GM15510 (cell line): ENCODE data around the gene XKR8.

ENCODE experiments used
- POLR2A ChIP-seq: IDR thresholded peaks from 3 replicates; pipeline ENCODE4 v1.6.1; 2011; ENCODE audit warnings: borderline replicate concordance; ENCODE audit not compliant: insufficient read length; ENCODE audit errors: extremely low read depth

XKR8 gene

GRCh38 chr1:27941671-27942540, 17.9 kb upstream of the XKR8 start:
- no peak for TF ChIP-seq POLR2A

- TF ChIP-seq POLR2A, result no peak
Observed at GRCh38 chr1:27945020-27945419, 14.8 kb upstream of the XKR8 start.

DNA sequence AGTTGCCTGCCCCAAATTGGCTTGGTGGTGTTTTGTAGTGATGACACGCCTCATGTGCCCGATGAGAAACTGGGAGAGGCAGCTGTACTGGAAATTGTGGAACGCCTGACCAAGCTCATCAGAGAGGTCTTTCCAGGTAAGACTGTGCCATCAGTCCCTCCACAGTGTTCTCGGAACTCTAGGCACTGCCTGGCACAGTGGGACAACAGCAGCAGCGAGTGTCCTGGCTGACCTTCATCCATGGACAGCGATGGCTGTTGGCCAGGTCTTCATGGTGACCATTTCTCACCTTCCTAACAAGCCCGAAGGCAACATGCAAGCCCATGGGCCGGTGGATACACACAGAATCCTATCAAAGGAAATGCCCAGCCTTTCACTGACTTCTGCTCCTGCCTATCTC, 10.7 kb upstream of the XKR8 start:
- TF ChIP-seq POLR2A, result no peak

- TF ChIP-seq POLR2A, result no peak
Observed at GRCh38 chr1:27951396-27951795, 8.4 kb upstream of the XKR8 start.

GRCh38 chr1:27952147-27952546, 7.6 kb upstream of the XKR8 start:
- no peak for TF ChIP-seq POLR2A

DNA sequence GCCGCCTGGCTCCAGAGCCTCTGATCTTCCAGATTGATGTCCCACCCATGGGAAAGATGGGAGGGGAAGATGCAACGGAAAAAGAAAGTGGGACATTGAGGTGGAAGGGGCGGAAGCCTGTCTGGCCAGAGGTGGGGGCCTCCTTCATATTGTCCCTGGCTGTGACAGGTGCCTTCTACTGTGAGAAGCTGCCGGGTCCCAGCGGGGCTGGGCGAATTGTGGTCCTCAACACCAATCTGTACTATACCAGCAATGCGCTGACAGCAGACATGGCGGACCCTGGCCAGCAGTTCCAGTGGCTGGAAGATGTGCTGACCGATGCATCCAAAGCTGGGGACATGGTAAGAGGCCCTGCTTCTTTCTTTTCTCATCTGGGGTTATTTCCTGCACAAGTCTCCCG, 5.6 kb upstream of the XKR8 start:
- TF ChIP-seq POLR2A, result no peak

DNA sequence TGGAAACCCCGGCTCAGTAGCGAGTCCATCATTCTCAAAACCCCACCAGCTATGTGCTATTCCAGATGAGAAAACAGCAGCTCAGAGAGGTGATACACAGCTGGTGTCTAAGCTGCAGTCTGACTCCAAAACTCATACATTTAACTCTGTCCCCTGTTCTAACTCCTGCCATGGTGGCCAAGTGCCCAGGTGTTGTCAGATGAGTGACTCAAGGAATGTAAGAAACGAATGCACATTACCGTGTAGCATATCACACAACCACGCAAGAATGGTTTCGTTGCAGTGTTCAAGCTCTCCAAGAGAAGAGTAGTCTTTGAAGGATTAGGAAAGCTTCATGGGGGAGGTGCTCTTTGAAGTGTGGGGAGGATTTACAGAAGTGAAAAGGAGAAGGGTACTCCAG, 4.7 kb upstream of the XKR8 start:
- TF ChIP-seq POLR2A, result no peak

DNA sequence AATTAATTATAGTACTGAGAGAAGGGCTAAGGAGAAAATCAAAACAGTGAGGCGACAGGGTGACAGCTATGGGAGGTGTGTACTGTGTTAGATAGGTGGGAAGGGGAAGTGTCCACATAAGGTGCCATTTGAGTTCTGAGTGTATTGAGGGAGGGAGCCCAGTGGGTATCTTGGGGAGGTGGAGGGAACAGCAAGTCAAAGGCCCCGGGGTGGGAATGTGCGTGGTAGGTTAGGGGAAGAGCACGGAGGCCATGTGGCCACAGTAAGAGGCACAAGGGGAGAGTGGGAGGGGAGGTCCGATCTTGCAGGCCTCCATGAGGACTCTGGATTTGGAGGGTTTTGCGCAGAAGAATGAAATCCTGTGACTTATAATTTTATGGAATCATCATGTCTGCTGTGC, 3.0 kb upstream of the XKR8 start:
- TF ChIP-seq POLR2A, result no peak

DNA sequence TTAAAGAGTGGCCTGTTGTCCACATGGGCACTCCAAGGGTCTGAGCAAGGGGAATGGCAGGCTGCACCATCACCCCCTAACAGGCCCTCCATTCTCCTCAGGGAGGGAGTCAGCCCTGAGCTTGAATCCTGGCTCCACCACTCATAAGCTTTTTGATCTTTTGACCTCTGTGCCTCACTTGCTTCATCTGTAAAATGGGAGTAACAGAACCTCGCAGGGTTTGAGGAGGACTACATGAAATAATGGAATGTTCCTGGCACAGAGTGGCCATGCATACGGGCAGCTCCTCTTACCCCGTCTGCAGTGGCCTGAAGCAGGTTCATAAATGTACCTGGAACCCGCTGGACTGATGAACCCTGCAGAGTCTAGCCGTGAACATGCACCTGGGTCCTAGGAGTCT, 2.1 kb upstream of the XKR8 start:
- no peak for TF ChIP-seq POLR2A

- TF ChIP-seq POLR2A, result no peak
Observed at GRCh38 chr1:27958513-27958912, 1.3 kb upstream of the XKR8 start.

DNA sequence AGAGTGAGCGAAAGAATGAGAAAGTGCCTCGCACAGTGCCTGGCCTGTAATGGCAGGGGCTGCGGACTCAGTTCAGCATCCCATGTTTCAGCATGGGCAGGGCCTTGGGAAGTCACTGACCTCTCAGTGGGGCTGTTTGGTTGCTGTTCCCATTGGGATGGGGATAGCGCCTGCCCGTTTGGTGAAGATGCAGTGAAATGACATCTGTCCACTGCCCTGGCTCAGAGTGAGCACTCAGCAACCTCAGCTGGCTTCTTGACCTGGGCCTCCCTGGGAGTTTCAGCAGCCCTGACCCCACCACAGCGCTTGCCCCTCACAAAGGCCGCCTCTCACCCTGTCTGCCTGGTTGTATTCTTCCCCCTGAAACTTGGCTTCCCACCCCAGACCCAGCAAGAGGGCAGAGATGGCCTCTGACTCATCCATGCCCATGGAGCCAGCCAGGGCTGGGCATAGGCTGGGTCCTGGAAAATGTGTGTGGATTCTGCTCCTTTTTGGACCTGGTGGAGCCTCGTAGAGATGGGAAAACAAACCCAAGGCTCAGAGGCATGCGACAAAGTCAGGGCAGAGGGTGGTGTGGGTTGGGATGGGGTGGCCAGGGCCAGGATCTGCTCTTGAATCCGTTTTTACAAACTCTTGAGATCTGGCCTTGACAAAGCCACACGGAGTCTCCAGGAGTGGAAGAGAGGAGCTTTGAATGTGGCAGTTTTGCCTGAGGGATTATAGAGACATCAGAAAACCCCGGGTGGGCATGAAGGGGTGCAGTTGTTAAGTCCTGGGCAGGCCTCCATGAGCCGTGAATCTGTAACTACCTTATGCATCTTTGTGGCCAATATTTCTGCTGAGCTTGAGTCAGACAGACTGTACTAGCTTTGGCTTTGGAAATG, 1.2 kb downstream of the XKR8 start:
- no peak for TF ChIP-seq POLR2A

DNA sequence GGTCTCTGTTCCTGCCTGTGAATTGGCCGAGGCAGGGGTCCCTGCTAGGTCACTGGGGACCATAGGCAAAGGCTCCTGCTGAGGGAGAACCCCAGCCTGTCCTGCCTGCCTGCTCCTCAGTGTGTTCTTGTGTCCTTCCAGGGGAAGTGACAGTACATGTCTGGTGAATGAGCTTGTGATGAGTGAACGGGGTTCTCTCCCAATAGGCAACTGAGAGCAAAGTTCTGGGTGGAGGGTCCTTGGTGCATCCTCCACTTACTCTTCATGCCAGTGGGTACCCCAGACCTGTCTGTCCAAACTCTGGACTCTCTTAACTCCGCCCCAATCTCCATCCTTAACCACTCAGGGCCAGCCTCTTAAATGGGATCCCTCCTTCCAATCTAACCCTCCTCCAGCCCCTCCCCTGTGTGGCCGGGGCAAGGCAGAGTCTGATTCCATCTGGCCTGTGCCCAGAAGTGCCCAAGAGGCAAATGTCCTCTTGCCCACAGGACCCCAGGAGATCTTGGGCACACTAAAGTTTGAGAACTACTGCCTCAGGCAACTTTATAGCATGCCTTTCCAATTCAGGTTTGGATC, 2.0 kb downstream of the XKR8 start:
- no peak for TF ChIP-seq POLR2A

DNA sequence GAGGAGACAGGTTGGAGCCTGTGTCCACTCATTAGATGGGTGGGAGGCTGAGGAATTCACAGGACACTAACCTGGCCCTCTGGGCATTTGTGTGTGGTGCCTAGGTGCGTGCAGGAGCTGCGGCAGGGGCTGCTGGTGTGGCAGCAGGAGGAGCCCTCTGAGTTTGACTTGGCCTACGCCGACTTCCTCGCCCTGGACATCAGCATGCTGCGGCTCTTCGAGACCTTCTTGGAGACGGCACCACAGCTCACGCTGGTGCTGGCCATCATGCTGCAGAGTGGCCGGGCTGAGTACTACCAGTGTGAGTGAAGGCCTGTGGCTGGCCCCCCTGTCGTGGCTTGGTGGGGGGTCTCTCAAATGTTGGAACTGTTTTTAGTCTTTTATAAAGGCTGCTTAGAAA, 3.6 kb downstream of the XKR8 start:
- TF ChIP-seq POLR2A, result no peak

DNA sequence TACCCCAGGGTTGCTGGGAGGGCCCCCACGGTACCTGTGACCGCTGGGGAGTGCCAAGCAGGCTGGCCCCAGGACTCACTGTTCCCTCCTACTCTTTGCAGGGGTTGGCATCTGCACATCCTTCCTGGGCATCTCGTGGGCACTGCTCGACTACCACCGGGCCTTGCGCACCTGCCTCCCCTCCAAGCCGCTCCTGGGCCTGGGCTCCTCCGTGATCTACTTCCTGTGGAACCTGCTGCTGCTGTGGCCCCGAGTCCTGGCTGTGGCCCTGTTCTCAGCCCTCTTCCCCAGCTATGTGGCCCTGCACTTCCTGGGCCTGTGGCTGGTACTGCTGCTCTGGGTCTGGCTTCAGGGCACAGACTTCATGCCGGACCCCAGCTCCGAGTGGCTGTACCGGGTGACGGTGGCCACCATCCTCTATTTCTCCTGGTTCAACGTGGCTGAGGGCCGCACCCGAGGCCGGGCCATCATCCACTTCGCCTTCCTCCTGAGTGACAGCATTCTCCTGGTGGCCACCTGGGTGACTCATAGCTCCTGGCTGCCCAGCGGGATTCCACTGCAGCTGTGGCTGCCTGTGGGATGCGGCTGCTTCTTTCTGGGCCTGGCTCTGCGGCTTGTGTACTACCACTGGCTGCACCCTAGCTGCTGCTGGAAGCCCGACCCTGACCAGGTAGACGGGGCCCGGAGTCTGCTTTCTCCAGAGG, 6.8 kb downstream of the XKR8 start:
- no peak for TF ChIP-seq POLR2A

GRCh38 chr1:27967106-27967883, 7.5 kb downstream of the XKR8 start:
- no peak for TF ChIP-seq POLR2A

DNA sequence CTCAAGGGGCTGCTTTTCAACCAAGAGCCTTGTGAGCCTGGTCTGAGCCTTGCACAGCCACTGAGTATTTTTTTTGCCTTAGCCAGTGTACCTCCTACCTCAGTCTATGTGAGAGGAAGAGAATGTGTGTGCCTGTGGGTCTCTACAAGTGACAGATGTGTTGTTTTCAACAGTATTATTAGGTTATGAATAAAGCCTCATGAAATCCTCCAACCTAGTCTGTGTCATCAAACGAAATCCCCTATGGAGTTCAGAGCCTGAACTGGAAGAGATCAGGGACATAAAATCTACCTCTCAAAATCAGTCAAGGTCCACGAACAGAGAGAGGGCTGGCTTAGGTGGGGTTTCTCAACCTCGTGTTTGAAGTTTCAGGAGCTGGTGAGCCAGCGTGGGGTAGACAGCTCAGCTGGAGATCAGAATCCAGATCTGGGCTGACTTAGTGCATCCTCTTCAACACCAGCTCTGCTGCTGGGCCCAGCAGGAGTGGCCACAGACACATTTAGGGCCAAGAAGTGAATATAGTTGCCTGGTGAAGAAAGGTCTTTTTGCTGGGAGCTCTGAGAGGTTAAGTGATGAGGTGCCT, 8.2 kb downstream of the XKR8 start:
- no peak for TF ChIP-seq POLR2A
